Measurements from ENCODE around the gene LENG1. TPM values are rescaled to one million over a fixed set of nuclear protein-coding genes. Genes with fewer than 3 reads are reported as not detected.

Gene LENG1
- total RNA-seq, 1 donor from 2014 or later: 7.2 TPM

- H3K27me3 Mint-ChIP-seq: no peaks in the 10 kb centered on the region
- no peak for DNase-seq (ENCODE audit: low spot score, unreplicated experiment)
- H3K36me3 Mint-ChIP-seq (ENCODE audit: insufficient read depth): peaks cover 6% of the 10 kb centered on the region
- no peak overlapping the region for H3K27ac Mint-ChIP-seq
- no peaks in the 10 kb centered on the region for H3K4me1 Mint-ChIP-seq (ENCODE audit: low read depth)
- no peak overlapping the region for H3K4me3 Mint-ChIP-seq (ENCODE audit: low read depth)
- no peak for TF ChIP-seq CTCF (IDR thresholded peaks at IDR 0.05; ENCODE audit: unreplicated experiment)
- H3K9me3 Mint-ChIP-seq (ENCODE audit: low read depth): no peaks in the 10 kb centered on the region
These were observed 31.1 kb downstream of the LENG1 start for GRCh38 chr19:54128441-54128725.

- no peak for TF ChIP-seq CTCF (IDR thresholded peaks at IDR 0.05; ENCODE audit: unreplicated experiment)
- Mint-ChIP-seq H3K9me3 (ENCODE audit: low read depth) (no peaks in the 10 kb centered on the region), H3K4me3 (ENCODE audit: low read depth) (no peak overlapping the region), H3K4me1 (ENCODE audit: low read depth) (no peaks in the 10 kb centered on the region), H3K27me3 (no peaks in the 10 kb centered on the region), H3K36me3 (ENCODE audit: insufficient read depth) (peaks cover 7% of the 10 kb centered on the region), H3K27ac (no peak overlapping the region)
- DNase-seq (ENCODE audit: low spot score, unreplicated experiment): no peak
These were observed 31.7 kb downstream of the LENG1 start for GRCh38 chr19:54127688-54128440.

- no peak overlapping the region for H3K27ac Mint-ChIP-seq
- no peaks in the 10 kb centered on the region for H3K27me3 Mint-ChIP-seq
- no peak overlapping the region for H3K4me3 Mint-ChIP-seq (ENCODE audit: low read depth)
- no peak for DNase-seq (ENCODE audit: low spot score, unreplicated experiment)
- H3K9me3 Mint-ChIP-seq (ENCODE audit: low read depth): no peaks in the 10 kb centered on the region
- TF ChIP-seq CTCF (IDR thresholded peaks at IDR 0.05; ENCODE audit: unreplicated experiment): no peak
- H3K36me3 Mint-ChIP-seq (ENCODE audit: insufficient read depth): peaks cover 10% of the 10 kb centered on the region
- no peaks in the 10 kb centered on the region for H3K4me1 Mint-ChIP-seq (ENCODE audit: low read depth)
These were observed 33.8 kb downstream of the LENG1 start for GRCh38 chr19:54125713-54126112.

DNA sequence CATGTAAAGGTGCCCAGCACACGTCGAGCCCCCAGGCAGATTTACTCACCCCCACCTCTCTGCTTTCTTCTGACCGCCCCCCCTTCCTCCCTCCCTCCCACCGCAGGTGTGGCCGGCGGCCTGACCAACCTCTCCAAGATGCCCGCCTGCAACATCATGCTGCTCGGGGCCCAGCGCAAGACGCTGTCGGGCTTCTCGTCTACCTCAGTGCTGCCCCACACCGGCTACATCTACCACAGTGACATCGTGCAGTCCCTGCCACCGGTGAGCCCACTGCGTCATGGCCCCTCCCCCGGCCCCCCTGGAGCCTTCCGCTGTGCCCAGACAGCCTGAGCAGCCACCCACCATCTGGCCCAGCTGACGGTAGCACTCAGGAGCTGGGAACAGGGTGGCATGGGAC lies 35.1 kb downstream of the LENG1 start:
- Mint-ChIP-seq H3K4me3 (ENCODE audit: low read depth) (no peak overlapping the region), H3K27ac (no peak overlapping the region), H3K36me3 (ENCODE audit: insufficient read depth) (peaks cover 13% of the 10 kb centered on the region), H3K9me3 (ENCODE audit: low read depth) (no peaks in the 10 kb centered on the region), H3K4me1 (ENCODE audit: low read depth) (no peaks in the 10 kb centered on the region), H3K27me3 (no peaks in the 10 kb centered on the region)
- no peak for DNase-seq (ENCODE audit: low spot score, unreplicated experiment)
- no peak for TF ChIP-seq CTCF (IDR thresholded peaks at IDR 0.05; ENCODE audit: unreplicated experiment)

DNA sequence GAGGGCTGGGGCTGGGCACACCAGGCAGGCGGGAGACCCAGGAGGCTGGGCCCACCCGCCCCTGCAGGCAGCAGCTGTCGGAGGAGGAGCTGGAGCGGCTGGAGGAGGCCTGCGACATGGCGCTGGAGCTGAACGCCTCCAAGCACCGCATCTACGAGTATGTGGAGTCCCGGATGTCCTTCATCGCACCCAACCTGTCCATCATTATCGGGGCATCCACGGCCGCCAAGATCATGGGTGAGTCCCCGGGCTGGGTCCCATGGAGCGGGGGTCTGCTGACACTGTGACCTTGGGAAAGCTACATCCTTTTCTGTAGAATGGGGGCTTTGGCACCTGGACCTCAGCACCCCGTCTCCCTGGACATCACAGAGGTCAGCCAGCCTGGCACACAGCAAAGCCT lies 35.8 kb downstream of the LENG1 start:
- DNase-seq (ENCODE audit: low spot score, unreplicated experiment): no peak
- H3K27me3 Mint-ChIP-seq: no peaks in the 10 kb centered on the region
- no peaks in the 10 kb centered on the region for H3K9me3 Mint-ChIP-seq (ENCODE audit: low read depth)
- no peak for TF ChIP-seq CTCF (IDR thresholded peaks at IDR 0.05; ENCODE audit: unreplicated experiment)
- no peak overlapping the region for H3K4me3 Mint-ChIP-seq (ENCODE audit: low read depth)
- H3K4me1 Mint-ChIP-seq (ENCODE audit: low read depth): no peaks in the 10 kb centered on the region
- H3K27ac Mint-ChIP-seq: no peak overlapping the region
- H3K36me3 Mint-ChIP-seq (ENCODE audit: insufficient read depth): peaks cover 13% of the 10 kb centered on the region

Measured in progenitor cell of endocrine pancreas (in vitro differentiated cells).